GM21717 (cell line): ENCODE measurements around the gene PHOX2A.

Source experiments
- ATAC-seq: cut with Tn5 transposase; IDR thresholded peaks from one replicate; pipeline ENCODE4 v1.9.1; 2021; ENCODE audit warnings: mild to moderate bottlenecking, moderate library complexity; ENCODE audit not compliant: unreplicated experiment

Gene PHOX2A

GRCh38 chr11:72189455-72190250 lies 54.3 kb downstream of the PHOX2A start:
- ATAC-seq, result no peak
